Type B pancreatic cell (in vitro differentiated cells): ENCODE data around the gene TRMT1. TPM values are rescaled to one million over a fixed set of nuclear protein-coding genes. Genes with fewer than 3 reads are reported as not detected.

Experiments
- DNase-seq: peaks from one replicate; pipeline ENCODE4 v3.0.0; 2021; ENCODE audit warnings: mixed read lengths; ENCODE audit not compliant: unreplicated experiment; ENCODE audit errors: extremely low spot score
- H3K27ac Mint-ChIP-seq: 2 replicates; pipeline ENCODE4 v1.8.0; 2021; ENCODE audit warnings: mild to moderate bottlenecking, mixed read lengths
- H3K27me3 Mint-ChIP-seq: 2 replicates; pipeline ENCODE4 v1.8.0; 2021; ENCODE audit warnings: mixed read lengths
- H3K36me3 Mint-ChIP-seq: 2 replicates; pipeline ENCODE4 v1.8.0; 2021; ENCODE audit warnings: mixed read lengths
- H3K4me1 Mint-ChIP-seq: one replicate; pipeline ENCODE4 v1.8.0; 2021; ENCODE audit warnings: mixed read lengths; ENCODE audit not compliant: unreplicated experiment
- H3K4me3 Mint-ChIP-seq: 2 replicates; pipeline ENCODE4 v1.8.0; 2021; ENCODE audit warnings: mild to moderate bottlenecking, mixed read lengths
- H3K9me3 Mint-ChIP-seq: 2 replicates; pipeline ENCODE4 v1.8.0; 2021; ENCODE audit warnings: mixed read lengths
- CTCF ChIP-seq: fragments of 200-600 bp; sonication (generic); conservative IDR thresholded peaks from 2 replicates; pipeline ENCODE4 v1.5.0; 2021; ENCODE audit warnings: antibody characterized with exemption, mild to moderate bottlenecking
- total RNA-seq: library from RNA; stranded (reverse); gene quantifications from 2 replicates; pipeline ENCODE4 v1.2.1, GENCODE V29; 2021; ENCODE audit warnings: low replicate concordance

TRMT1 gene
- total RNA-seq, 1 donor from 2014 or later, result 69.7 TPM

- Mint-ChIP-seq H3K36me3 (no peaks in the 10 kb centered on the region), H3K4me3 (peak overlapping the region; percentile 32), H3K9me3 (no peaks in the 10 kb centered on the region), H3K27ac (no peak overlapping the region), H3K4me1 (peaks cover 13% of the 10 kb centered on the region), H3K27me3 (peaks cover 72% of the 10 kb centered on the region)
- no peak for DNase-seq
- TF ChIP-seq CTCF, result peak; percentile 63
Measured at GRCh38 chr19:13095934-13096927, 20.3 kb downstream of the TRMT1 start.

- no peaks in the 10 kb centered on the region for H3K9me3 Mint-ChIP-seq
- TF ChIP-seq CTCF, result no peak
- DNase-seq, result no peak
- H3K27me3 Mint-ChIP-seq, result peaks cover 74% of the 10 kb centered on the region
- H3K27ac Mint-ChIP-seq, result no peak overlapping the region
- H3K4me1 Mint-ChIP-seq, result peaks cover 13% of the 10 kb centered on the region
- H3K4me3 Mint-ChIP-seq, result peak overlapping the region; percentile 32
- H3K36me3 Mint-ChIP-seq, result no peaks in the 10 kb centered on the region
Measured at GRCh38 chr19:13095393-13095784, 21.2 kb downstream of the TRMT1 start.

GRCh38 chr19:13094771-13095392 lies 21.7 kb downstream of the TRMT1 start:
- Mint-ChIP-seq H3K36me3 (no peaks in the 10 kb centered on the region), H3K4me3 (no peak overlapping the region), H3K27me3 (peaks cover 74% of the 10 kb centered on the region), H3K9me3 (no peaks in the 10 kb centered on the region), H3K4me1 (peaks cover 10% of the 10 kb centered on the region), H3K27ac (no peak overlapping the region)
- no peak for TF ChIP-seq CTCF
- no peak for DNase-seq

GRCh38 chr19:13094106-13094504 lies 22.4 kb downstream of the TRMT1 start:
- Mint-ChIP-seq H3K27ac (no peak overlapping the region), H3K36me3 (no peaks in the 10 kb centered on the region), H3K4me3 (no peak overlapping the region), H3K4me1 (peaks cover 9% of the 10 kb centered on the region), H3K27me3 (peaks cover 70% of the 10 kb centered on the region), H3K9me3 (no peaks in the 10 kb centered on the region)
- no peak for DNase-seq
- no peak for TF ChIP-seq CTCF

GRCh38 chr19:13093407-13094105 lies 23.0 kb downstream of the TRMT1 start:
- TF ChIP-seq CTCF, result peak; percentile 98
- DNase-seq, result no peak
- H3K27ac Mint-ChIP-seq, result no peak overlapping the region
- H3K9me3 Mint-ChIP-seq, result no peaks in the 10 kb centered on the region
- H3K36me3 Mint-ChIP-seq, result no peaks in the 10 kb centered on the region
- H3K27me3 Mint-ChIP-seq, result peaks cover 70% of the 10 kb centered on the region
- peaks cover 8% of the 10 kb centered on the region for H3K4me1 Mint-ChIP-seq
- H3K4me3 Mint-ChIP-seq, result no peak overlapping the region
